GM23248 (cell line): ENCODE results near the gene PARP8. TPM values are rescaled to one million over a fixed set of nuclear protein-coding genes. Genes with fewer than 3 reads are reported as not detected.
A peak's percentile ranks its signal among the peaks of the same experiment; 100 is the strongest.
"Not testable (repeated sequence)": the region's sequence is repeated elsewhere in the genome, so short reads cannot be mapped to it uniquely, and the experiment has no call there.

Source experiments
- DNase-seq: peaks from one replicate; pipeline ENCODE4 v3.0.0-alpha.2; 2015
- H2AFZ ChIP-seq: fragments of 200-600 bp; sonication (generic); 2 replicates; pipeline ENCODE4 v1.6.1; 2016; ENCODE audit warnings: antibody characterized with exemption
- H3F3A ChIP-seq: fragments of 200-600 bp; sonication (generic); 2 replicates; pipeline ENCODE4 v1.6.1; 2016; ENCODE audit warnings: mild to moderate bottlenecking, antibody characterized with exemption, mixed run types; ENCODE audit not compliant: insufficient read depth
- H3K27ac ChIP-seq: fragments of 200-600 bp; sonication (generic); 2 replicates; pipeline ENCODE4 v1.5.1; 2016; ENCODE audit warnings: mild to moderate bottlenecking
- H3K27me3 ChIP-seq: fragments of 200-600 bp; sonication (generic); replicated peaks from 2 replicates; pipeline ENCODE4 v1.6.1; 2016; ENCODE audit warnings: mild to moderate bottlenecking; ENCODE audit not compliant: insufficient read depth
- H3K36me3 ChIP-seq: fragments of 200-600 bp; sonication (generic); 2 replicates; pipeline ENCODE4 v1.6.1; 2016; ENCODE audit warnings: low read depth, mild to moderate bottlenecking
- H3K4me1 ChIP-seq: fragments of 200-600 bp; sonication (generic); 2 replicates; pipeline ENCODE4 v1.6.1; 2016; ENCODE audit warnings: mild to moderate bottlenecking; ENCODE audit not compliant: insufficient read depth
- H3K4me2 ChIP-seq: fragments of 200-600 bp; sonication (generic); one replicate; pipeline ENCODE4 v1.6.1; 2016; ENCODE audit warnings: mild to moderate bottlenecking; ENCODE audit not compliant: unreplicated experiment
- H3K4me3 ChIP-seq: fragments of 200-600 bp; sonication (generic); 2 replicates; pipeline ENCODE4 v1.5.1; 2016; ENCODE audit warnings: mild to moderate bottlenecking
- H3K79me2 ChIP-seq: fragments of 200-600 bp; sonication (generic); 2 replicates; pipeline ENCODE4 v1.6.1; 2016; ENCODE audit warnings: mild to moderate bottlenecking; ENCODE audit not compliant: insufficient read depth
- H3K9ac ChIP-seq: fragments of 200-600 bp; sonication (generic); 2 replicates; pipeline ENCODE4 v1.6.1; 2016; ENCODE audit warnings: mild to moderate bottlenecking
- H3K9me2 ChIP-seq: fragments of 200-600 bp; sonication (generic); 2 replicates; pipeline ENCODE4 v1.6.1; 2016; ENCODE audit warnings: mixed run types, mild to moderate bottlenecking, moderate library complexity; ENCODE audit not compliant: insufficient read depth
- H3K9me3 ChIP-seq: fragments of 200-600 bp; sonication (generic); one replicate; pipeline ENCODE4 v1.6.1; 2017; ENCODE audit warnings: low read depth
- H4K20me1 ChIP-seq: fragments of 200-600 bp; sonication (generic); 2 replicates; pipeline ENCODE4 v1.6.0; 2016; ENCODE audit not compliant: insufficient read depth
- EZH2 ChIP-seq: fragments of 200-600 bp; sonication (generic); IDR thresholded peaks from 2 replicates; pipeline ENCODE4 v1.6.1; 2018; ENCODE audit warnings: antibody characterized with exemption, mild to moderate bottlenecking; ENCODE audit not compliant: insufficient read depth, poor library complexity, severe bottlenecking
- EZH2phosphoT487 ChIP-seq: fragments of 200-600 bp; sonication (generic); IDR thresholded peaks from 2 replicates; pipeline ENCODE4 v1.6.1; 2018; ENCODE audit warnings: antibody characterized with exemption, moderate library complexity, mild to moderate bottlenecking, low read depth; ENCODE audit not compliant: insufficient read depth
- WGBS, 2 experiments: methylation state at CpG; one replicate each; pipeline ENCODE4 v1.1.6; 2015 to 2017; ENCODE audit warnings: low lambda C conversion rate in 2 of 2, low coverage in 1 of 2; ENCODE audit errors: missing lambda C conversion rate in 2 of 2; 5-methylcytosine and 5-hydroxymethylcytosine counted together
- in situ Hi-C: fragments of 300-500 bp; cut with MboI; formaldehyde crosslinking; loops from 2 replicates; pipeline ENCODE4 v1.15.0; 2020
- polyA plus RNA-seq: library from polyadenylated mRNA; unstranded; fragments of >200 nt; fragmentation: Nextera tagmentation; extraction: Ambion mirVana; gene quantifications from 2 replicates; pipeline ENCODE4 v1.2.1, GENCODE V29; 2016
- total RNA-seq: library from RNA; depleted of rRNA; stranded (reverse); fragments of >200 nt; shearing (Covaris generic); gene quantifications from 2 replicates; pipeline ENCODE4 v1.2.3, GENCODE V29; 2014; rRNA removed

PARP8 gene
- total RNA-seq (1.1 and 1.9 TPM in 2 replicates), polyA plus RNA-seq (2.5 and 3.3 TPM in 2 replicates)

GRCh38 chr5:50666261-50667022 is at the start of gene PARP8:
TSS of gene PARP8 (plus strand) at chr5:50666637. CDS start at chr5:50667096, 459 bp downstream.
- Histone ChIP-seq H3K4me2 (peak within 1 kb of the TSS; percentile 91), H3F3A (peaks cover 9% of the 10 kb centered on the region; the same call in 1 of the 2 replicates), H3K79me2 (no peaks in the 10 kb centered on the region), H3K9me3 (no peaks in the 10 kb centered on the region), H3K4me3 (peak within 1 kb of the TSS; percentile 74), H4K20me1 (no peaks in the 10 kb centered on the region), H3K9me2 (no peaks in the 10 kb centered on the region), H3K27me3 (no peaks in the 10 kb centered on the region), H2AFZ (peak within 1 kb of the TSS; percentile 87), H3K36me3 (no peaks in the 10 kb centered on the region), H3K9ac (peak within 1 kb of the TSS; percentile 68), H3K4me1 (0 out of 2 replicates have a peak, but pooled peaks cover 4% of the 10 kb centered on the region), H3K27ac (no peak within 1 kb of the TSS)
- DNase-seq: peak; percentile 62
- in situ Hi-C loops: no loop called here
- whole genome bisulfite sequencing, 2 experiments: 0 to 1% methylated on average over 15 to 44 of the region's 66 CpGs
- TF ChIP-seq EZH2phosphoT487: no peak
- no peak for TF ChIP-seq EZH2

GRCh38 chr5:50623666-50624065 is 42.8 kb upstream of the PARP8 start:
- Histone ChIP-seq H3F3A (no peaks in the 10 kb centered on the region), H3K4me1 (no peaks in the 10 kb centered on the region), H3K4me3 (no peak overlapping the region), H3K79me2 (no peaks in the 10 kb centered on the region), H3K27me3 (no peaks in the 10 kb centered on the region), H3K4me2 (no peak overlapping the region), H3K36me3 (no peaks in the 10 kb centered on the region), H3K9me2 (no peaks in the 10 kb centered on the region), H3K9me3 (no peaks in the 10 kb centered on the region), H3K27ac (no peak overlapping the region), H3K9ac (no peak overlapping the region), H4K20me1 (no peaks in the 10 kb centered on the region), H2AFZ (no peak overlapping the region)
- DNase-seq: no peak
- in situ Hi-C loops: no loop called here
- WGBS, 2 experiments: 31 to 33% methylated on average over 3 of the region's 3 CpGs
- no peak for TF ChIP-seq EZH2
- TF ChIP-seq EZH2phosphoT487: no peak

- H3K9ac ChIP-seq, H3K4me1 ChIP-seq, H2AFZ ChIP-seq, H3K79me2 ChIP-seq, H3K9me2 ChIP-seq, H4K20me1 ChIP-seq, H3K4me2 ChIP-seq, DNase-seq, H3K4me3 ChIP-seq, H3K36me3 ChIP-seq, H3K27me3 ChIP-seq, H3K9me3 ChIP-seq, H3F3A ChIP-seq, in situ Hi-C loops, H3K27ac ChIP-seq: not testable (repeated sequence)
- WGBS, 2 experiments: 20 to 40% methylated on average over 2 of the region's 2 CpGs
Measured at GRCh38 chr5:50634866-50635265, 31.6 kb upstream of the PARP8 start.

GRCh38 chr5:50637576-50637975 is 28.9 kb upstream of the PARP8 start:
- H2AFZ ChIP-seq, H4K20me1 ChIP-seq, in situ Hi-C loops, H3K4me1 ChIP-seq, H3K79me2 ChIP-seq, H3K9me3 ChIP-seq, H3F3A ChIP-seq, DNase-seq, H3K9me2 ChIP-seq, H3K36me3 ChIP-seq, H3K27ac ChIP-seq, H3K27me3 ChIP-seq, H3K4me2 ChIP-seq, H3K9ac ChIP-seq, H3K4me3 ChIP-seq: not testable (repeated sequence)
- 35% methylated on average over 2 of the region's 2 CpGs for WGBS, 2 experiments

GRCh38 chr5:50646591-50646990 is 19.8 kb upstream of the PARP8 start:
- no peaks in the 10 kb centered on the region for H3K4me1 ChIP-seq
- H3F3A ChIP-seq: no peaks in the 10 kb centered on the region
- H3K36me3 ChIP-seq: no peaks in the 10 kb centered on the region
- no peak overlapping the region for H3K4me3 ChIP-seq
- no peak overlapping the region for H3K4me2 ChIP-seq
- no peaks in the 10 kb centered on the region for H3K79me2 ChIP-seq
- TF ChIP-seq EZH2 (no peak), EZH2phosphoT487 (no peak)
- H3K9me3 ChIP-seq: no peaks in the 10 kb centered on the region
- H3K9ac ChIP-seq: no peak overlapping the region
- H2AFZ ChIP-seq: no peak overlapping the region
- no peak overlapping the region for H3K27ac ChIP-seq
- 5 to 10% methylated on average over 3 of the region's 3 CpGs for WGBS, 2 experiments
- DNase-seq: no peak
- in situ Hi-C loops: no loop called here
- H3K27me3 ChIP-seq: no peaks in the 10 kb centered on the region
- no peaks in the 10 kb centered on the region for H3K9me2 ChIP-seq
- H4K20me1 ChIP-seq: no peaks in the 10 kb centered on the region
